Lung (tissue), 12 donors: ENCODE measurements around the gene ARHGAP28. TPM values are rescaled to one million over a fixed set of nuclear protein-coding genes. Genes with fewer than 3 reads are reported as not detected.
A peak's percentile ranks its signal among the peaks of the same experiment; 100 is the strongest.

Experiments
- ATAC-seq: fragments of 200-7000 bp; cut with Tn5 transposase; one replicate; pipeline ENCODE4 v1.9.1; 2020; ENCODE audit warnings: moderate number of reproducible peaks; ENCODE audit not compliant: insufficient read depth, low FRiP score
- DNase-seq, 3 donors: peaks; one replicate each; pipeline ENCODE4 v3.0.0-alpha.2; 2013 to 2017
- H3K27ac ChIP-seq, 2 donors: one replicate each; pipeline ENCODE4 v1.5.1; 2013; ENCODE audit warnings: mild to moderate bottlenecking in 2 of 2, moderate library complexity in 2 of 2, control low read depth in 1 of 2, inconsistent platforms in 1 of 2, low read depth in 1 of 2, low read length in 1 of 2
- H3K27me3 ChIP-seq, 3 donors: one replicate each; pipeline ENCODE4 v1.5.1; 2013; ENCODE audit warnings: low read length in 2 of 3; ENCODE audit not compliant: control insufficient read depth in 3 of 3, insufficient read depth in 3 of 3
- H3K36me3 ChIP-seq, 4 donors: one replicate each; pipeline ENCODE4 v1.5.1; 2013; ENCODE audit warnings: low read length in 4 of 4, mild to moderate bottlenecking in 1 of 4, moderate library complexity in 1 of 4; ENCODE audit not compliant: control insufficient read depth in 4 of 4, insufficient read depth in 4 of 4
- H3K4me1 ChIP-seq, 5 donors: one replicate each; pipeline ENCODE4 v1.5.1; 2013; ENCODE audit warnings: low read length in 5 of 5, mild to moderate bottlenecking in 2 of 5, moderate library complexity in 1 of 5; ENCODE audit not compliant: control insufficient read depth in 5 of 5, insufficient read depth in 5 of 5
- H3K4me3 ChIP-seq: one replicate; pipeline ENCODE4 v1.5.1; 2013; ENCODE audit warnings: mild to moderate bottlenecking, control low read depth, moderate library complexity
- H3K9ac ChIP-seq, 2 donors: one replicate each; pipeline ENCODE4 v1.5.1; 2013; ENCODE audit warnings: low read length in 2 of 2, control low read depth in 1 of 2; ENCODE audit not compliant: insufficient read depth in 1 of 2
- H3K9me3 ChIP-seq, 4 donors: one replicate each; pipeline ENCODE4 v1.5.1; 2013; ENCODE audit warnings: low read length in 3 of 4, mild to moderate bottlenecking in 1 of 4, moderate library complexity in 1 of 4; ENCODE audit not compliant: control insufficient read depth in 4 of 4, insufficient read depth in 3 of 4
- WGBS, 2 donors: extraction: QIAGEN DNeasy Blood & Tissue Kit; methylation state at CpG; one replicate each; pipeline ENCODE4 v1.1.7; 2013; 5-methylcytosine and 5-hydroxymethylcytosine counted together
- polyA plus RNA-seq, 2 donors: library from polyadenylated mRNA; stranded (reverse); fragments of 200-250 nt; gene quantifications; one replicate each; pipeline ENCODE4 v1.2.1, GENCODE V29; 2013
- total RNA-seq, 2 donors: library from RNA; depleted of rRNA in 1 of 2; stranded (reverse); fragments of >200 nt in 1 of 2; gene quantifications; one replicate each; pipeline ENCODE4 v1.2.1, GENCODE V29; 2014 to 2021
- TF ChIP-seq, protein P1 (sequence below): IDR thresholded peaks from 2 replicates; pipeline ENCODE4 v1.5.1; 2012; ENCODE audit warnings: mild to moderate bottlenecking; ENCODE audit errors: control extremely low read depth, extremely low read depth
- donor health status: control.
- donor health status: control.
- donor health status: Bipolar disorder and iron deficiency.
- donor health status: healthy.
- donor health status: DM: yes; HTN: yes; CAD: no.

The ARHGAP28 gene
- total and polyA plus RNA-seq, 4 donors, result 1.4 to 123 (median 5.6) TPM

DNA sequence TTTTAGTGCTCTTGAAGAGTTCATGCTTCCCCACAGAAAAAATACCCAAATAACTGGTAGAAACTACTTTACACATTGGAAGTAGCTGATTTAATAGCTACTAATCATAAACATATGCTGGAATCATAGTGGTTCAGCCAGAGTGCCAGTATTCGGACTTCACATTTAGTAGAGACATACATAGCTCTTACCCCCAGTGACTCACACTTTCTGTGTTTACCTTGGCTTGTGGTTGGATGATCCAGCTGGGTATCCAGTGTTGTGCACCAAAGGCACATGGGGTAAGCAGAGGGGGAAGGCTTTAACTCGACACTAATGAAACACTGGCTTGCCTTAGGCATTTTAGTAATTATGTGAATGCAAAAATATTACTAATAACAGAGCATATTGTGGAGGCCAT is 18.1 kb downstream of the ARHGAP28 start:
- 77% methylated on average over 2 of the region's 2 CpGs for WGBS, 2 donors
- Histone ChIP-seq H3K27ac (no peak overlapping the region), H3K9ac (no peak overlapping the region), H3K36me3 (peaks cover 0 to 33% (median 5%) of the 10 kb centered on the region in 4 donors), H3K27me3 (no peaks in the 10 kb centered on the region), H3K4me3 (no peak overlapping the region), H3K9me3 (peaks cover 0 to 2% (median under 1%) of the 10 kb centered on the region in 4 donors), H3K4me1 (peaks cover 0 to 61% (median 10%) of the 10 kb centered on the region in 5 donors)
- peak in 1 of 3 donors; percentile 57 for DNase-seq
- no peak for ATAC-seq
- TF ChIP-seq, protein P1, sequence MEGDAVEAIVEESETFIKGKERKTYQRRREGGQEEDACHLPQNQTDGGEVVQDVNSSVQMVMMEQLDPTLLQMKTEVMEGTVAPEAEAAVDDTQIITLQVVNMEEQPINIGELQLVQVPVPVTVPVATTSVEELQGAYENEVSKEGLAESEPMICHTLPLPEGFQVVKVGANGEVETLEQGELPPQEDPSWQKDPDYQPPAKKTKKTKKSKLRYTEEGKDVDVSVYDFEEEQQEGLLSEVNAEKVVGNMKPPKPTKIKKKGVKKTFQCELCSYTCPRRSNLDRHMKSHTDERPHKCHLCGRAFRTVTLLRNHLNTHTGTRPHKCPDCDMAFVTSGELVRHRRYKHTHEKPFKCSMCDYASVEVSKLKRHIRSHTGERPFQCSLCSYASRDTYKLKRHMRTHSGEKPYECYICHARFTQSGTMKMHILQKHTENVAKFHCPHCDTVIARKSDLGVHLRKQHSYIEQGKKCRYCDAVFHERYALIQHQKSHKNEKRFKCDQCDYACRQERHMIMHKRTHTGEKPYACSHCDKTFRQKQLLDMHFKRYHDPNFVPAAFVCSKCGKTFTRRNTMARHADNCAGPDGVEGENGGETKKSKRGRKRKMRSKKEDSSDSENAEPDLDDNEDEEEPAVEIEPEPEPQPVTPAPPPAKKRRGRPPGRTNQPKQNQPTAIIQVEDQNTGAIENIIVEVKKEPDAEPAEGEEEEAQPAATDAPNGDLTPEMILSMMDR, result no peak

DNA sequence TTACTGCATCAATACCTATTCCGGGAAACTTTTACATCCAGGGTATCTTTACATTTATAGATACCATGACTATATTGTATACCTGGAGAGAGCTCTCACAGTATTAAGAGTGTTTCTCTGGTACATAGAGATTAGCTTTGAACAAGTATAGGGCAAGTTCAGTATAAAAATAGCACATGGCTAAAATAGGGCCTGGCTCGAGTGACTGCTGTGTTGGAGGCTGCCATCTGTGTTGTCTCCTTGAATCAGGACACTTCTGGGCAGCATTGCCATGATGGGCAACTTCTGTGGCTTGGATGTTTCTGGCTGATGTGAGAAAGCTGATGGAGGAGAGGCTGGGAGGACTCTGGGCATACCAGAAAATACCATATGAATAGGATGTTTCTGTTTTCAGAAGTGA is 18.7 kb downstream of the ARHGAP28 start:
- H3K36me3 ChIP-seq, result peaks cover 0 to 32% (median 5%) of the 10 kb centered on the region in 4 donors
- peaks cover 0 to 2% (median under 1%) of the 10 kb centered on the region in 4 donors for H3K9me3 ChIP-seq
- no peak overlapping the region for H3K4me3 ChIP-seq
- DNase-seq, result no peak
- no peak for ATAC-seq
- WGBS, 2 donors, result 84 to 96% methylated on average over 2 of the region's 2 CpGs
- no peak overlapping the region for H3K27ac ChIP-seq
- no peak overlapping the region for H3K9ac ChIP-seq
- H3K4me1 ChIP-seq, result peaks cover 0 to 61% (median 15%) of the 10 kb centered on the region in 5 donors
- H3K27me3 ChIP-seq, result no peaks in the 10 kb centered on the region
- TF ChIP-seq, protein P1, result no peak

DNA sequence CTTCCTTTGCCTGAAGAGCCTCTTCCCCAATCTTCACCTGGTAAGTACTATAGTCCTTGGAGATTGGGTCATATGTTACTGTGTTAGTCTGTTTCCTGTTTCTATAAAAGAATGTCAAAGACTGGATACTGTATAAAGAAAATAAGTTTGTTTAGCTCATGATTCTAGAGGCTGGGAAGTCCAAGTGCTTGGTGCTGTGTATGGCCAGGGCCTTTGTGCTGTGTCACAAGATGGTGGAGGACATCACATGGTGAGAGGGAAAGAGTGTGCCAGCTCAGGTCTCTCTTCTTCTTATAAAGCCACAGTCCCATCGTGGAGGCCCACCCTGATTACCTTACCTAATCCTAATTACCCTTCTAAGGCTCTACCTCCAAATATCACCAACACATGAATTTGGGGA is 20.9 kb downstream of the ARHGAP28 start:
- no peaks in the 10 kb centered on the region for H3K27me3 ChIP-seq
- peaks cover 0 to 67% (median 15%) of the 10 kb centered on the region in 5 donors for H3K4me1 ChIP-seq
- no peak for DNase-seq
- H3K9ac ChIP-seq, result no peak overlapping the region
- no peak for ATAC-seq
- H3K9me3 ChIP-seq, result peaks cover 0 to 2% (median under 1%) of the 10 kb centered on the region in 4 donors
- TF ChIP-seq, protein P1, result no peak
- peaks cover 0 to 31% (median 5%) of the 10 kb centered on the region in 4 donors for H3K36me3 ChIP-seq
- no peak overlapping the region for H3K27ac ChIP-seq
- no peak overlapping the region for H3K4me3 ChIP-seq
- WGBS, 2 donors, result 89 to 100% methylated on average over 1 of the region's 1 CpG

DNA sequence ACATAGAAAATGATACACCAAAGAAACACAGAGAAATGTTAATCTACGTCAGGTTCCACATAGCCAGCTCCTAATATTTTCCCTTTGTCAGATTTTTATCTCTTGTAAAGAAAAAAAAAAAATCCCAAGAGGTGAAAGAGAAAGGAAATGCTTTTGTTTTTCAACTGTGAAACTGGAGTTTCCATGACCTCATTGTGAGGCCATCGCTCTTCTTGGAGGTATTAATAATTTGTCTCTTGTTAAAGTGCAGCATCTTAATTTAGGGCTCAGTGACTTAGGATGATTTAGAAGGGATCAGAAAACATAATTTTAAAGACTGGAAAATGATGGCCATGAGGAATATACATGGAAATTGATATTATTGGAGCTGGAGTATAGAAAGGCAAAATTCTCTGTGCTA is 21.7 kb downstream of the ARHGAP28 start:
- Histone ChIP-seq H3K9ac (no peak overlapping the region), H3K36me3 (peaks cover 0 to 26% (median 5%) of the 10 kb centered on the region in 4 donors), H3K27ac (no peak overlapping the region), H3K4me3 (no peak overlapping the region), H3K9me3 (peaks cover 0 to 2% (median under 1%) of the 10 kb centered on the region in 4 donors), H3K27me3 (no peaks in the 10 kb centered on the region), H3K4me1 (peaks cover 0 to 68% (median 19%) of the 10 kb centered on the region in 5 donors)
- no peak for ATAC-seq
- 58 to 70% methylated on average over 2 of the region's 2 CpGs for WGBS, 2 donors
- TF ChIP-seq, protein P1, result no peak
- no peak for DNase-seq
